Activated CD8-positive, alpha-beta T cell treated with anti-CD3 and anti-CD28 coated beads for 36 hours (primary cell): Measurements from ENCODE around the gene CDR2. TPM values are rescaled to one million over a fixed set of nuclear protein-coding genes. Genes with fewer than 3 reads are reported as not detected.
"Not testable (repeated sequence)": the region's sequence is repeated elsewhere in the genome, so short reads cannot be mapped to it uniquely, and the experiment has no call there.

ENCODE experiments used
- ATAC-seq: fragments of 200-7000 bp; cut with Tn5 transposase; one replicate; pipeline ENCODE4 v1.10.0; 2021; ENCODE audit warnings: mild to moderate bottlenecking, moderate library complexity
- CTCF ChIA-PET: fragments of 350-600 bp; sonication (Branson Sonifier 250); formaldehyde crosslinking; loops from one replicate; lab custom pipeline; 2021; ENCODE audit warnings: antibody characterized with exemption; lab: Charles Lee
- POLR2A ChIA-PET: fragments of 350-600 bp; sonication (Branson Sonifier 250); formaldehyde crosslinking; loops from one replicate; lab custom pipeline; 2021; ENCODE audit warnings: antibody characterized with exemption; lab: Charles Lee
- DNase-seq: peaks from one replicate; pipeline ENCODE4 v3.0.0-alpha.2; 2020
- H3K27ac Mint-ChIP-seq: one replicate; pipeline ENCODE4 v1.8.0; 2021; ENCODE audit warnings: mild to moderate bottlenecking, mixed read lengths
- H3K27me3 Mint-ChIP-seq: one replicate; pipeline ENCODE4 v1.8.0; 2021; ENCODE audit warnings: mixed read lengths
- H3K36me3 Mint-ChIP-seq: one replicate; pipeline ENCODE4 v1.8.0; 2021; ENCODE audit warnings: low read depth, mixed read lengths
- H3K4me1 Mint-ChIP-seq: one replicate; pipeline ENCODE4 v1.8.0; 2021; ENCODE audit warnings: low read depth, mixed read lengths
- H3K4me3 Mint-ChIP-seq: one replicate; pipeline ENCODE4 v1.8.0; 2021; ENCODE audit warnings: mild to moderate bottlenecking, moderate library complexity, mixed read lengths
- H3K9me3 Mint-ChIP-seq: one replicate; pipeline ENCODE4 v1.8.0; 2021; ENCODE audit warnings: mixed read lengths
- intact Hi-C: fragments of 100-400 bp; cut with micrococcal nuclease; formaldehyde crosslinking; loops from one replicate; pipeline ENCODE4 v1.10.0; 2022
- total RNA-seq, 2 experiments: library from RNA; stranded (reverse); gene quantifications; one replicate each; pipeline ENCODE4 v1.2.3, GENCODE V29; 2021
- TF ChIP-seq, protein P1 (sequence below): fragments of 200-600 bp; IDR thresholded peaks from one replicate; pipeline ENCODE4 v1.8.0; 2022; ENCODE audit warnings: antibody characterized with exemption, mild to moderate bottlenecking

CDR2 gene
- total RNA-seq, 2 experiments from 2014 or later: 34.7 to 37.6 TPM

DNA sequence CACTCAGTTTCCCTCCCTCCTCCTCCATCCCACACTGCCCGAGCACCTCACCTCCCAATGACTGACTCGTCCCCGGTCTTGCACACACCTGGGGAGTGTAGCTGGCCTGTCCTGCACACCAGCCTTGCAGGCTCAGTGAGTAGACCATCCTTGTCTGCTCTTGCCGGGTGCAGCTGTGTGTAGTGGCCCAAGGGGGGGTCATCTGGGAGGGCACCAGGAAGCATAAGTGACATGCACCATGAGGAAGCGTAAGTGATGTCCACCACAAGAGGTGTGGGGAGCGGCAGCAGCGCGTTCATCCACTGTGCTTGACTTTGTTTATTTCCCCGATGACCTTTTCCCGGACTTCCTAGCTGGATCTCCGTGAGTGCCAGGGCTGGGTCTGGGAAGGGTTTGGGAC lies 45.5 kb upstream of the CDR2 start:
- intact Hi-C loops: no loop called here
- no peak overlapping the region for H3K27ac Mint-ChIP-seq
- no peaks in the 10 kb centered on the region for H3K27me3 Mint-ChIP-seq
- H3K9me3 Mint-ChIP-seq: no peaks in the 10 kb centered on the region
- H3K4me1 Mint-ChIP-seq: no peaks in the 10 kb centered on the region
- DNase-seq (no peak), ATAC-seq (no peak)
- H3K36me3 Mint-ChIP-seq: peaks cover 35% of the 10 kb centered on the region
- no peak overlapping the region for H3K4me3 Mint-ChIP-seq
- POLR2A ChIA-PET: no interaction called here
- CTCF ChIA-PET: interaction anchor here (1.7 kb wide), 1 partner anchor 99 kb away, joined by 6 read pairs; no protein-coding TSS in a partner anchor
- TF ChIP-seq, protein P1, sequence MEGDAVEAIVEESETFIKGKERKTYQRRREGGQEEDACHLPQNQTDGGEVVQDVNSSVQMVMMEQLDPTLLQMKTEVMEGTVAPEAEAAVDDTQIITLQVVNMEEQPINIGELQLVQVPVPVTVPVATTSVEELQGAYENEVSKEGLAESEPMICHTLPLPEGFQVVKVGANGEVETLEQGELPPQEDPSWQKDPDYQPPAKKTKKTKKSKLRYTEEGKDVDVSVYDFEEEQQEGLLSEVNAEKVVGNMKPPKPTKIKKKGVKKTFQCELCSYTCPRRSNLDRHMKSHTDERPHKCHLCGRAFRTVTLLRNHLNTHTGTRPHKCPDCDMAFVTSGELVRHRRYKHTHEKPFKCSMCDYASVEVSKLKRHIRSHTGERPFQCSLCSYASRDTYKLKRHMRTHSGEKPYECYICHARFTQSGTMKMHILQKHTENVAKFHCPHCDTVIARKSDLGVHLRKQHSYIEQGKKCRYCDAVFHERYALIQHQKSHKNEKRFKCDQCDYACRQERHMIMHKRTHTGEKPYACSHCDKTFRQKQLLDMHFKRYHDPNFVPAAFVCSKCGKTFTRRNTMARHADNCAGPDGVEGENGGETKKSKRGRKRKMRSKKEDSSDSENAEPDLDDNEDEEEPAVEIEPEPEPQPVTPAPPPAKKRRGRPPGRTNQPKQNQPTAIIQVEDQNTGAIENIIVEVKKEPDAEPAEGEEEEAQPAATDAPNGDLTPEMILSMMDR: no peak

DNA sequence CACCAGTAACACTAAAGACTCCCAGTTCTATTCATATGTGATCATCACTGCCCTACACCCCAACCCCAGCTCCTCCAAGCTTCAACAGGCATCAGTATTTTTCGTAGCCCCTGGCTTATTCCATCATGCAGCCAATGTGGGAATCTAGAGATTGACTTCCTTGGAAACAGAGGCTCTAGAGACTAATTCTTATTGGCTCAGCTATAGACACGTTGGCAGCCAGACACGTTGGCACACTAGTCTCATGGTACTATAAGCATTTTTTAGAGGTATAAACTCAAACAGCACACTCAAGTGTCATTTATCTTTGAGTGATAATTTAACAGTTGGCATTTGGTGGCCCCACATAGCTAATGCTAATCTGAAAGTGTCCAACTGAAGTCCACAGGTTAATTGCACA lies 44.4 kb upstream of the CDR2 start:
- POLR2A ChIA-PET: no interaction called here
- Mint-ChIP-seq H3K27me3 (no peaks in the 10 kb centered on the region), H3K4me1 (no peaks in the 10 kb centered on the region), H3K9me3 (no peaks in the 10 kb centered on the region), H3K36me3 (peaks cover 30% of the 10 kb centered on the region), H3K27ac (no peak overlapping the region), H3K4me3 (no peak overlapping the region)
- DNase-seq: no peak
- CTCF ChIA-PET: interaction anchor here (1.7 kb wide), 1 partner anchor 98 kb away, joined by 6 read pairs; no protein-coding TSS in a partner anchor
- TF ChIP-seq, protein P1: no peak
- no peak for ATAC-seq
- intact Hi-C loops: no loop called here

DNA sequence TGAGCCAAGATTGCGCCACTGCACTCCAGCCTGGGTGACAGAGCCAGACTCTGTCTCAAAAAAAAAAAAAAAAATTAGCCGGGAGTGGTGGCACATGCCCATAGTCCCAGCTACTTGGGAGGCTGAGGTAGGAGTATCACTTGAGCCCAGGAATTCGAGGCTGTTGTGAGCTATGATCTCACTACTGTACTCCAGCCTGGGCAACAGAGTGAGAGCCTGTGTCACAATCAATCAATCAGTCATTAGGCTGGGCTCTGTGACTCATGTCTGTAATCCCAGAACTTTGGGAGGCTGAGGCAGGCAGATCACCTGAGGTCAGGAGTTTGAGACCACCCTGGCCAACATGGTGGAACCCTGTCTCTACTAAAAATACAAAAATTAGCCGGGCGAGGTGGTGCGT lies 43.4 kb upstream of the CDR2 start:
- H3K27me3 Mint-ChIP-seq, H3K9me3 Mint-ChIP-seq, H3K4me1 Mint-ChIP-seq, H3K4me3 Mint-ChIP-seq, POLR2A ChIA-PET, CTCF ChIA-PET, DNase-seq, intact Hi-C loops, H3K27ac Mint-ChIP-seq, ATAC-seq: not testable (repeated sequence)
- peaks cover 24% of the 10 kb centered on the region for H3K36me3 Mint-ChIP-seq

DNA sequence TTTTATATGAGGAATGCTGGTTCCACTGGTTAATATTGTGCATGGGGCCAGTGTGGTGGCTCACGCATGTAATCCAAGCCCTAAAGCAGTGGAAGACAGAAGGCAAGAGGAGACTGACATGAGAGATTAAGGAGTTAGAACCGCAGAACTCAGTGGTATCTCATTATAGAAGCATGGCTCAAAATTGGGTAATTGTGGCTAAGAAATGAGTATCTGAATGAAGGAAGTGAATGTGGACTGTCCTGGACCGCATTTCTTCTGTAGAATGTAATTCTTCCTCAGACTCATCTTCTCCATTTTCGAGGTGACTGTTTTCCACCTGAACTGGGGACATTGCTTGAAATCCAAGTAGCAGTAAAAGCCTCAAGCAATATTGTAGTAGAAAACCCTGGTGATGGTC lies 42.6 kb upstream of the CDR2 start:
- DNase-seq (no peak), ATAC-seq (no peak)
- TF ChIP-seq, protein P1: no peak
- Mint-ChIP-seq H3K36me3 (peaks cover 23% of the 10 kb centered on the region), H3K9me3 (no peaks in the 10 kb centered on the region), H3K4me1 (no peaks in the 10 kb centered on the region), H3K27me3 (no peaks in the 10 kb centered on the region), H3K4me3 (no peak overlapping the region), H3K27ac (no peak overlapping the region)
- ChIA-PET POLR2A (interaction anchor here (0.6 kb wide), 1 partner anchor 95 kb away, joined by 4 read pairs; no protein-coding TSS in a partner anchor), CTCF (no interaction called here)
- intact Hi-C loops: no loop called here

DNA sequence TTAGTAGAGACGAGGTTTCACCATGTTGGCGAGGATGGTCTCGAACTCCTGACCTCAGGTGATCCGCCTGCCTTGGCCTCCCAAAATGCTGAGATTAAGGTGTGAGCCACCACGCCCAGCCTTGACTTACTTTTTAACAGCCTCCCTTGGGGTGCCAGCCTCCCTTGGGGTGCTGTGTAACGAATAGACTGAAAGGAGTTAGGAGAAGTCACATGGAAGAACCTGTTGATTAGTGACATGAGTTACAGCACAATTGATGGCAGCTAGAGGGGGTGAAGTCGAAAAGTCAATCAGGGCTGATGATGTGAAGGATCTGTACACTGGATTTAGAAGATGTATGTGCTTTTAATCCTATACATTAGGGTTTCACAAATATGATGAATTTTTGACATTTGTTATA lies 39.4 kb upstream of the CDR2 start:
- no peak for ATAC-seq
- DNase-seq: no peak
- intact Hi-C loops: no loop called here
- Mint-ChIP-seq H3K9me3 (no peaks in the 10 kb centered on the region), H3K27me3 (no peaks in the 10 kb centered on the region), H3K4me1 (no peaks in the 10 kb centered on the region), H3K27ac (no peak overlapping the region), H3K36me3 (peaks cover 5% of the 10 kb centered on the region), H3K4me3 (no peak overlapping the region)
- POLR2A ChIA-PET: no interaction called here
- TF ChIP-seq, protein P1: no peak
- CTCF ChIA-PET: no interaction called here
